Fibroblast of the conjunctiva (primary cell): ENCODE results near the gene ARID1A.

Source experiments
- DNase-seq: peaks from one replicate; pipeline ENCODE4 v3.0.0-alpha.2; 2010; ENCODE audit warnings: low read depth

The ARID1A gene

GRCh38 chr1:26827663-26828062 lies 131.8 kb downstream of the ARID1A start:
- DNase-seq = no peak

GRCh38 chr1:26828411-26828991 lies 132.7 kb downstream of the ARID1A start:
- no peak for DNase-seq

GRCh38 chr1:26829184-26829911 lies 133.5 kb downstream of the ARID1A start:
- DNase-seq = no peak

- no peak for DNase-seq
These were observed 135.2 kb downstream of the ARID1A start for GRCh38 chr1:26831059-26831458.
